ENCODE measurements around the gene PSMD1.
"Not testable (repeated sequence)": the region's sequence is repeated elsewhere in the genome, so short reads cannot be mapped to it uniquely, and the experiment has no call there.

Gene PSMD1

DNA sequence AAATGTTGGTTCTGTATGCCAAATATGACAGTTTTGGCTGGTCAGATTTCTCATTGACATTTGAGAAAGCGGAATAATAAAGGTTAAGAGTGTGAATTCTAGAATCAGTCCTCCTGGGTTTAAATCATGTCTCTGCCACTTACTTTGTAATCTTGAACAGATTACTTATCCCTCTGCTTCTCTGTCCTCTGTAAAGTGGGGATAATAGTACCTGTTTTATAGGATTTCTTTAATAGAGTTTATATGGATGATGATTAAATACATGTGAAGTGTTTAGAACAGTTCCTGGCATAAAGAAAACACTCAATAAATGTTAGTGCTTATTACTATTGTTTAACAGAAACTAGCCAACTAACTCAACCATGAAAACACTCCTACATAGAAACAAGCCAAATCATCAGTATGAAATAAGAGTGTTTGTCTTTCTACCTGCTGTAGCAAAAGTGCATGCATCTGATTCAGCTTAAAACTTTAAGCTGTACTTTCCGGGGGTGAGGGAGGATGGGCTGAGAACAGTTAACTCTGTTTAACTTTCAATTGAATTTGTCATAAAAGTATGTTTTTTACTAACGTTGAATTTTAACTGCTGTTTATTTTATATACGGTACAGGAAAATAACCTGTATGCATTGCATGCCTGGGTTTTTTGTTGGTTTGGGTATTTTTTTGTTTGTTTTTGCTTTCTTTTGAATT is 61.4 kb downstream of the PSMD1 start:
- DNase-seq: no peak

GRCh38 chr2:231118614-231118942 is 61.9 kb downstream of the PSMD1 start:
- no peak for DNase-seq

- no peak for DNase-seq
Observed at GRCh38 chr2:231123362-231123898, 66.8 kb downstream of the PSMD1 start.

DNA sequence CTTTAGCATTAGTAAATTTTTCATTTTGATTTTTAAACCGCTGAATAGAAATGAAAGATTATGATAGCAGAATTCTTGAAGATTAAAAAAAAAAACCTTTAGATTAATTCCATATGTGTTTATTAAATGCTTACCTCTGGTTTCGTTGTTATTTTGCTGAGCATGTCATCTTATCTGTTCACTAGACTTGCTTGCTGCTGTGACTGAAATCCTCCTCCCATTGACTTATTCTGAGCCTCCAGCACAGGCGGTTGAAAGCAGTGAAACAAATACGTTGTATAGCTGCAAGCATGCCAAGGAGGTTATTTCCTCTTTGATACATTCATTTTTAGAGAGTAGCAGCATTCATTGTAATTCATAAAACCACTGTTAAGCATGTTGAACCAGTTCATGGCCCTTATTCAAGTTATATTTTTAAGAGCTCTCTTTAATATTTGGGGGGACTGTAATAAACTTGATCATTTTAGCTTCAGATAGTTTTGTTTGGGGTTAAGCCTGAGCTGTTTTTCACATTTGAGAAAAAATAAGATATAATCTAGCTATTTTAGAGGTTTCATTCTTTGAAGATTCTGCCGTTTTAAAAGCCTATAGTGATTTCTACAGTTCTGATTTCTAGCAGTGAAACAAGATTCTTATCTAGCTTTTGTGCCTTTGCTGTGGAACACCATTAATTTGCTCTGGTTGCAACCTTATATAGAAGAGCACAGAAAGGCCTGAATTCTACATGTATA is 68.3 kb downstream of the PSMD1 start, which contains the start of gene HTR2B:
HTR2B (minus strand) TSS at position 205 of the 731 bp plus-strand sequence. CDS start 1,278 bp downstream, outside the sequence.
- no peak for DNase-seq

GRCh38 chr2:231126123-231126522 is 69.5 kb downstream of the PSMD1 start:
- no peak for DNase-seq

DNA sequence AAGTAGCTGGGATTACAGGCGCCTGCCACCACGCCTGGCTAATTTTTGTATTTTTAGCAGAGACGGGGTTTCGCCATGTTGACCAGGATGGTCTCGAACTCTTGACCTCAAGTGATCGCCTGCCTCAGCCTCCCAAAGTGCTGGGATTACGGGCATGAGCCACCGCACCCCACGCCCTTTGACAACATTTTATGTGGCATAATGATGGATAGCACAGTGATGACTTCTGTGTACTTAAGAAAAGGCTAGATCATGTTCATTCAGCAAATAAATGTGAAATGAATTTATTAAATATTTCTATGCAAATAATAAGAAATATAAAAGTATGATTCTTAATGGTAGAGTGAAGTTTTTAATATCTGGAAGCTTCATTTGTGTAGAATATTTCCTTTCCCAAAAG is 70.8 kb downstream of the PSMD1 start:
- no peak for DNase-seq

- no peak for DNase-seq
Observed at GRCh38 chr2:231127936-231128335, 71.3 kb downstream of the PSMD1 start.

- no peak for DNase-seq
Observed at GRCh38 chr2:231128541-231128940, 71.9 kb downstream of the PSMD1 start.

DNA sequence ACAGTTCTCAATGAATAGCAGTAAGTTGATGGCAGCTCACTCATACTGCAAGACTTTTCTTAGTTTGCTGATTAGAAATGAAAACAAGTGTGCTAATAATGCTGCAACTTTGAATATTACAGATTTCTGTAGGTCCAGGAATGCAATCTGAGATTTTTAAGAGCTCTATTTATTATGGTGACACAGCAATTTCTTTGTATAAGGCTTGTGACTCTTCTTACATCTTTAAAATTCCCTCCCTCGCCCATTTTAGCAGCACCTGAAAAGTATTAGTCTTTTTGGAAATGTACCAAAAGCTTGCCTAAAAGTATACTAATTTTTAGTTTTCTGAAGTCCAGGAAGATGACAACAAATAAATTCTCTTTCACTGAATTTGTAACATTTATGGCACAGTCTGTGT is 72.5 kb downstream of the PSMD1 start:
- DNase-seq: no peak

DNA sequence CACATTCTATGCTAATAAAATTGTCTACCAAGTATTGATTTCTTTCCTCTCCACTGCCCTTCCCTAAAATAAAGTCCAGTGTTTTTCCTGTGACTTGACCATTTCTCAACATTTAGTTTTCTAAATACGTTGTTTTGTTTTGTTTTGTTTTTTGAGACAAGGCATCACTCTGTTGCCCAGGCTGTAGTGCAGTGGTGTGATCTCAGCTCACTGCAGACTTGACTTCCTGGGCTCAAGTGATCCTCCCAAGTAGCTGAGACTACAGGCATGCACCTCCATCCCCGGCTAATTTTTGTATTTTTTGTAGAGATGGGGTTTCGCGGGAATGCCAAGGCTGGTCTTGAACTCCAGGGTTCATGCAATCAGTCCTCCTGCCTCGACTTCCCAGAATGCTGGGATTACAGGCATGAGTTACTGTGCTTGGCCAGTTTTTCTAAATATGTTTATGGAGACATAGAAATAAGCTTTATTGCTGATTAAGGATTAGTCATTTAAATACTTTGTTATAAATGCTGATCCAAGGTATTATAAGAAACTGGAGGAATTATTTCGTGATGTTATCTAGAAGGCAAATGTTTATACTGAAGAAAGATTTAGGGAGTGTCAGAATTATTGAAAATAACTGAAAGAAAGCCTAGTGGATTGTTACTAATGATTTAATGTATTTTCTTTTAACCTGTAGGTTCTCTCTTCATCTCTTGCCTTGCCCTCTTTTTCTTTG is 73.8 kb downstream of the PSMD1 start:
- DNase-seq: no peak

DNA sequence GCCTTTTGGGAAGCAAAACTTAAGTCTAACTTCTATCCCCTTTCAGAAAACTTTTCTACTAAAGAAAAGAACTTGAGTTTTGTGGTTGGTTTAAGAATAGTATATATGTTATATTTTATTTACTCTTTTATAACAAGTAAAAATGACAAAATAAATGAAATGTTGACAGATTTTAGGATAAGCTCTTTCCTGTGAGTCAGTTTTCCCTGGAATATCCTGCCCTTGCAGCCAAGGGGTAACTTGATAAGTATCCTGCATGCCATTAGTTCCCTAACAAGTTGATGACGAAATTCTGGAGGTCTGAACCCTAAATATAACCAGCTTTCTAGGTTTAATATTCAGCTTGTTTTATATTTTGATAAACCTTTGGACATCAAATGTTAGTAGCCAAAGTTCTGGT is 75.5 kb downstream of the PSMD1 start:
- no peak for DNase-seq

- no peak for DNase-seq
Observed at GRCh38 chr2:231133365-231134099, 76.9 kb downstream of the PSMD1 start.

DNA sequence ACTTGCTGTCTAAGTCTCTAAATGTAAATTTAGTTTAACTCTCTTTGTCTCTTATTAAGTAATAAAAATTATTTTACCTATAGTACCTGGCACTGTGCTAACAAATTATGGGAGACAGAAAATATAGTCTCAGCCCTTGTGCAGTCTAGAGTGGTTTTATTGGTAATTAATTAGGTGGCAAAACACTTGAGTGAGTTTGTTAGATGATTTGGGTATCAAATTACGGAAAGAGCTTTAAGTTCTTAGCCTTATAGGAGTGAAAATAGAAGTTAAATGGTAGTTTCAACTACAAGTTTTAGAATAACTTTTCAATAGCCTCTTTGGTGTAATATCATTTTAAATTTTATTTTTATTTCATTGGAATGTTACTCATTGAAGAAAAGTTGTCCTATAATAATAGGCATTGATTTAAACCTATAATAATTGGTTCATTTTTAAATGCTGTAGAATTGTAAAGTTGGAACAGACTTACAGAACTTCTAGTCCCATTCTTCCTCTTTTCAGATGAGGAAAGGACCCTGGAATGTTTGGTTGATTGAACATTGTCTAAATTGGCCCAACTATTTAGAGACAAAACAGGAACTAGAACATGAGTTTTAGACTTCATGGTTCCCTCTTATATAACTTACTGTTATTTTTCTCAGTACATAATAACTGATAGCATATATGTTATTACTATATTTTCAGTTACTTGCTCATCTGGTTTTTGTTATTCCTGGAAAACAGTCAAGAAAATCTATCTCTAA is 78.4 kb downstream of the PSMD1 start:
- DNase-seq: no peak

- no peak for DNase-seq
Observed at GRCh38 chr2:231138699-231139098, 82.0 kb downstream of the PSMD1 start.

GRCh38 chr2:231139796-231140195 is 83.1 kb downstream of the PSMD1 start:
- no peak for DNase-seq

DNA sequence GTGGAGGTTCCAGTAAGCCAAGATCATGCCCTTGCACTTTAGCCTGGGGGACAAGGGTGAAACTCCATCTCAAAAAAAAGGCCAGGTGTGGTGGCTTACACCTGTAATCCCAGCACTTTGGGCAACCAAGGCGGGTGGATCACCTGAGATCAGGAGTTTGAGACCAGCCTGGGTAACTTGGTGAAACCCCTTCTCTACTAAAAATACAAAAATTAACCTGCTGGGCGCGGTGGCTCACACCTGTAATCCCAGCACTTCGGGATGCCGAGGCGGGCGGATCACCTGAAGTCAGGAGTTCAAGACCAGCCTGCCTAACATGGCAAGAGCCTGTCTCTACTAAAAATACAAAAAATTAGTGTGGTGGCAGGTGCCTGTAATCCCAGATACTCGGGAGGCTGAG is 84.1 kb downstream of the PSMD1 start:
- DNase-seq: not testable (repeated sequence)

DNA sequence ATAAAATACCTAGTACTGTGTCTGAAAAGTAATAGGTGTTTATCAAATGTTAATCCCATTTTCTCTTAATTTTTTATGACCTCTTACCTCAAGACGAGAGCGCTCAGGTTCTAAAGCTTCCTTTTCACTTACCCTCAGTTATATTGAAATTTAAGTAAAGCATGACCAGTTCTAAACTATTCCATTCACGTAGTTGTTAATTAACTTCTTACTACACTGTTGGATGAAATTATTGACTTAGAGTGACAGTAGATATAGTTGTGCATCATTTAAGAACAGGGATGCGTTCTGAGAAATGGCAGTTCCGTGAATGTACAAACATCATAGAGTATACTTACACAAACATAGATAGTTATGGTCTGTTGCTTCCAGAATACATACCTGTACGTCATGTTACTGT is 88.2 kb downstream of the PSMD1 start:
- DNase-seq: no peak

GRCh38 chr2:231146665-231147064 is 90.0 kb downstream of the PSMD1 start:
- DNase-seq: no peak

DNA sequence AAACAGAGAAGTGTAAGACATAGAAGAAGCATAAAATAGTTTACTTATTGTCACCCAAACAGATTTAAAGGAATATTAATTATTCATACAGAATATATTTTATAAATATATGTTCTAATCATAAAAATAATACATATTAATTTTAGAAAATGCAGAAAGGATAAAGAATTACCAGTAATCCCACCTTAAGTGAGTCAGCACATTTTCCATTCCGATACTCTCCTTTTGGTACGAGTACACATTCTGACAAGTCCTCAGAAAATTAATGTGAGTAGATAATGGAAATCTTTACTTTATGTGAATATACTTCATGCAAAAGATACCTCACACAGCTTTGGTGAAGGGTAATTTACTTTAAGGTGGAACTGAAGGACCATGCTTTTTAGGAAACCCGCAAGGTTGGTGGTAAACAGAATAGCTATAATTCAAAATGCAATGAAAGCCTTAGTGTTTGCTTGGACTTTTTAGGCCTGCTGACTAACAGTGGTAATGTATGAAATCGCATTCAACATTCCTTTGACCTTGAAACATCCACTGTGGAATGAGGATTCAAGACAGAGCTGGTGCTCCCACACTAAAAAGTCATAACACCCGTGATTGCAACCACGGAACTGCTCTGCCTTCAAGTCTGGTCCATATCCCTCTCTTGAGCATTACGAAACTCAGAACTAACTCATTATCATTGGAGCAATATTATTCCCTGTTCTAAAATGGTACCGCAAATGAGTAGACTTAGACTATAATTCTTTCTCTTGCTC is 96.3 kb downstream of the PSMD1 start:
- DNase-seq: no peak

GRCh38 chr2:231159306-231159705 is 102.6 kb downstream of the PSMD1 start:
- DNase-seq: no peak

DNA sequence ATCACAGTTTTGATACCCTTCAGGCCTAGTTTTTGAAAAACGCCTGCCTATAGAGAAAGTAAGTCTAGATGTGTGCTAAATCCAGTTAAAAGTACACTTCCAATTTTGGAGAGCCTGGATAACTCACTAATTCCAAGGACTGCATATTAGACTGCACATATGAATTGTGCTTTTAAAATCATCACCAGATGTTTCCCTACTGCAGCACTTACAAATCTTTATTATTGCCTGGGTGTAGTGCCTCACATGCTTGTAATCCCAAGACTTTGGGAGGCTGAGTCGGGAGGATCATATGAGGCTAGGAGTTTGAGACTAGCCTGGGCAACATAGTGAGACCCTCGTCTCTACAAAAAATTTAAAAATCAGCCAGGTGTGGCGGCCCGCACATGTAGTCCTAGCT is 104.0 kb downstream of the PSMD1 start:
- no peak for DNase-seq

All from CD4-positive, alpha-beta T cell treated with Interleukin-21 for 1 hour (primary cell).